ENCODE data around the gene MC1R. TPM values are rescaled to one million over a fixed set of nuclear protein-coding genes. Genes with fewer than 3 reads are reported as not detected.

The MC1R gene
- total RNA-seq, 2 experiments from 2014 or later, result 8.3 to 22.3 TPM

GRCh38 chr16:89897204-89897603 lies 21.5 kb upstream of the MC1R start:
- no peak overlapping the region for H2AFZ ChIP-seq (ENCODE audit: low read length)
- H3K27ac ChIP-seq (ENCODE audit: low read depth, low read length, poor library complexity, severe bottlenecking), result no peak overlapping the region
- H3K9me3 ChIP-seq (ENCODE audit: low read length), result no peaks in the 10 kb centered on the region
- intact Hi-C loops (cut with micrococcal nuclease; ENCODE audit: unreplicated experiment), result no loop called here
- H3K9me2 ChIP-seq (ENCODE audit: insufficient read depth, low read length), result no peaks in the 10 kb centered on the region
- H3K79me2 ChIP-seq (ENCODE audit: insufficient read depth, low read depth, low read length), result no peaks in the 10 kb centered on the region
- TF ChIP-seq, protein P1, sequence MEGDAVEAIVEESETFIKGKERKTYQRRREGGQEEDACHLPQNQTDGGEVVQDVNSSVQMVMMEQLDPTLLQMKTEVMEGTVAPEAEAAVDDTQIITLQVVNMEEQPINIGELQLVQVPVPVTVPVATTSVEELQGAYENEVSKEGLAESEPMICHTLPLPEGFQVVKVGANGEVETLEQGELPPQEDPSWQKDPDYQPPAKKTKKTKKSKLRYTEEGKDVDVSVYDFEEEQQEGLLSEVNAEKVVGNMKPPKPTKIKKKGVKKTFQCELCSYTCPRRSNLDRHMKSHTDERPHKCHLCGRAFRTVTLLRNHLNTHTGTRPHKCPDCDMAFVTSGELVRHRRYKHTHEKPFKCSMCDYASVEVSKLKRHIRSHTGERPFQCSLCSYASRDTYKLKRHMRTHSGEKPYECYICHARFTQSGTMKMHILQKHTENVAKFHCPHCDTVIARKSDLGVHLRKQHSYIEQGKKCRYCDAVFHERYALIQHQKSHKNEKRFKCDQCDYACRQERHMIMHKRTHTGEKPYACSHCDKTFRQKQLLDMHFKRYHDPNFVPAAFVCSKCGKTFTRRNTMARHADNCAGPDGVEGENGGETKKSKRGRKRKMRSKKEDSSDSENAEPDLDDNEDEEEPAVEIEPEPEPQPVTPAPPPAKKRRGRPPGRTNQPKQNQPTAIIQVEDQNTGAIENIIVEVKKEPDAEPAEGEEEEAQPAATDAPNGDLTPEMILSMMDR (conservative IDR thresholded peaks at IDR 0.05; ENCODE audit: low read length), result no peak
- TF ChIP-seq EZH2phosphoT487 (IDR thresholded peaks at IDR 0.05; ENCODE audit: borderline replicate concordance, low read depth, low read length), result no peak
- BruUV-seq (replicated peaks), result no TSS peak
- H3K4me2 ChIP-seq (ENCODE audit: low read length), result no peak overlapping the region
- H3K4me3 ChIP-seq (ENCODE audit: low read depth, low read length, poor library complexity, severe bottlenecking), result no peak overlapping the region
- ChIA-PET CTCF (ENCODE audit: unreplicated experiment) (no interaction called here), POLR2A (no interaction called here)
- peaks cover 87% of the 10 kb centered on the region for H3K36me3 ChIP-seq (ENCODE audit: insufficient read depth, low read length)
- no peaks in the 10 kb centered on the region for H4K20me1 ChIP-seq (ENCODE audit: insufficient read depth, low read length)
- no peaks in the 10 kb centered on the region for H3K4me1 ChIP-seq (ENCODE audit: insufficient read depth, low read length, poor library complexity, severe bottlenecking)
- DNase-seq (ENCODE audit: low spot score), result no peak

DNA sequence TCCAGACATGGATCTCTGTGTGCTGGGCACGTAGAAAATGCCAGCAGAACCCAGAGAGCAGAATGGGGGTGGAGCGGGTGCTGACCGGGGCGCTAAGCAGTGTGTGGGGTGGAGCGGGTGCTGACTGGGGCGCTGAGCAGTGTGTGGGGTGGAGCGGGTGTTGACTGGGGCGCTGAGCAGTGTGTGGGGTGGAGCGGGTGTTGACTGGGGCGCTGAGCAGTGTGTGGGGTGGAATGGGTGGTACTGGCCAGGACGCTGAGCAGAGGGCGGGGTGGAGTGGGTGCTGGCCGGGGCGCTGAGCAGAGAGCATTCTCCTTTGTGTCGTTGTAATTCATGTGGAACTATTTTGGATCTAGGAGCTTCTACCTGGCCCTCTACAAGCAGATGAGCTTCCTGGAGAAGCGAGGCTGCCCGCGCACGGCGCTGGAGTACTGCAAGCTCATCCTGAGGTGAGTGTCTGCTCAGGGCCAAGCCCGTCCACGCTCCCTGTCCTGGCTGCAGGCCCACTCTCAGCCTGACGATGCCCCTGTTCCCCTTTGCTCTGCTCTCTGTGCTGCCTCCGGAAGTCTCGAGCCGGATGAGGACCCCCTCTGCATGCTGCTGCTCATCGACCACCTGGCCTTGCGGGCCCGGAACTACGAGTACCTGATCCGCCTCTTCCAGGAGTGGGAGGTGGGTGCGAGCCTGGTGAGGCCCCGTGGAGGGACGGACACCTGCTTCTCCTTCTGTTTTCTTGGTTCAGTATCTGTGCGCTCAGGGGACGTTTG lies 20.3 kb upstream of the MC1R start:
- Histone ChIP-seq H3K27ac (ENCODE audit: low read depth, low read length, poor library complexity, severe bottlenecking) (no peak overlapping the region), H3K4me1 (ENCODE audit: insufficient read depth, low read length, poor library complexity, severe bottlenecking) (no peaks in the 10 kb centered on the region), H3K79me2 (ENCODE audit: insufficient read depth, low read depth, low read length) (no peaks in the 10 kb centered on the region), H3K4me2 (ENCODE audit: low read length) (no peak overlapping the region), H3K9me3 (ENCODE audit: low read length) (no peaks in the 10 kb centered on the region), H3K36me3 (ENCODE audit: insufficient read depth, low read length) (peaks cover 83% of the 10 kb centered on the region), H2AFZ (ENCODE audit: low read length) (no peak overlapping the region), H3K9me2 (ENCODE audit: insufficient read depth, low read length) (no peaks in the 10 kb centered on the region), H4K20me1 (ENCODE audit: insufficient read depth, low read length) (no peaks in the 10 kb centered on the region), H3K4me3 (ENCODE audit: low read depth, low read length, poor library complexity, severe bottlenecking) (no peak overlapping the region)
- no peak for TF ChIP-seq EZH2phosphoT487 (IDR thresholded peaks at IDR 0.05; ENCODE audit: borderline replicate concordance, low read depth, low read length)
- TF ChIP-seq, protein P1 (conservative IDR thresholded peaks at IDR 0.05; ENCODE audit: low read length), result no peak
- no peak for DNase-seq (ENCODE audit: low spot score)
- intact Hi-C loops (cut with micrococcal nuclease; ENCODE audit: unreplicated experiment), result no loop called here
- CTCF ChIA-PET (ENCODE audit: unreplicated experiment), result no interaction called here
- BruUV-seq (replicated peaks), result no TSS peak
- POLR2A ChIA-PET, result no interaction called here

DNA sequence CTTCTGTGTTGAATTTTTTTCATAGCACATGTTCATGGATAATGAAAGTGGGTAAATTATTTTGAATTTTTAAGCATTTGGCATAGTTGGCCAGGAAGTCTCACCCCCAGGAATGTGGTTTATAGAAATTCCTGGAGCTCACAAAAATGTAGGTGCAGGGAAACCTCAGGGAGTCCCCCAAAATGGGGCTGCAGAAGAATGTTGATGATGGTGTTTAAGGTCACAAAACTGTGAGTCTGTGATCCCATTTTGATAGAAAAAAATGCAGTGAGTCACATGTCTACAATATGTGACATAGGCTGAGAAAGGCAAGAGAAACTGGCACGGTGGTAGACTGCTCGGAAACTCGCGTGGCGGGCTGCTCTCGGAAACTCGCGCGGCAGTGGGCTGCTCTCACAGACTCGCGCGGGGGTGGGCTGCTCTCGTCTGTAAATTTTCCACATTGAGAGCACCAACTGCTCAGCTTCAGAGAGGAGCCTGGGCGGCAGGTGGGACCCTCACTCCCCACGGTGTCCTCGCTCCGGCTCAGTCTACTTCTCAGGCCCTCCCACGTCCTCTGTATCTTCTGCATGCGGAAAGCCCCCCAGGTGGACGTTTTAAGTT lies 18.7 kb upstream of the MC1R start:
- ChIA-PET CTCF (ENCODE audit: unreplicated experiment) (no interaction called here), POLR2A (no interaction called here)
- H3K9me2 ChIP-seq (ENCODE audit: insufficient read depth, low read length), result no peaks in the 10 kb centered on the region
- H2AFZ ChIP-seq (ENCODE audit: low read length), result no peak overlapping the region
- no peaks in the 10 kb centered on the region for H3K79me2 ChIP-seq (ENCODE audit: insufficient read depth, low read depth, low read length)
- intact Hi-C loops (cut with micrococcal nuclease; ENCODE audit: unreplicated experiment), result no loop called here
- no peak overlapping the region for H3K27ac ChIP-seq (ENCODE audit: low read depth, low read length, poor library complexity, severe bottlenecking)
- no peak overlapping the region for H3K4me3 ChIP-seq (ENCODE audit: low read depth, low read length, poor library complexity, severe bottlenecking)
- no peaks in the 10 kb centered on the region for H3K4me1 ChIP-seq (ENCODE audit: insufficient read depth, low read length, poor library complexity, severe bottlenecking)
- DNase-seq (ENCODE audit: low spot score), result no peak
- no TSS peak for BruUV-seq (replicated peaks)
- TF ChIP-seq, protein P1 (conservative IDR thresholded peaks at IDR 0.05; ENCODE audit: low read length), result no peak
- no peak for TF ChIP-seq EZH2phosphoT487 (IDR thresholded peaks at IDR 0.05; ENCODE audit: borderline replicate concordance, low read depth, low read length)
- H3K9me3 ChIP-seq (ENCODE audit: low read length), result no peaks in the 10 kb centered on the region
- no peaks in the 10 kb centered on the region for H4K20me1 ChIP-seq (ENCODE audit: insufficient read depth, low read length)
- peaks cover 83% of the 10 kb centered on the region for H3K36me3 ChIP-seq (ENCODE audit: insufficient read depth, low read length)
- H3K4me2 ChIP-seq (ENCODE audit: low read length), result no peak overlapping the region

Measured in OCI-LY7 (cell line).